HepG2 (cell line): ENCODE results near the gene ANKRD65. TPM values are rescaled to one million over a fixed set of nuclear protein-coding genes. Genes with fewer than 3 reads are reported as not detected.

ENCODE experiments used
- BCL6 ChIP-seq: IDR thresholded peaks from 2 replicates; pipeline ENCODE4 v1.6.1; 2016; ENCODE audit warnings: missing genetic modification reagents, missing compliant biosample characterization
- DR1 ChIP-seq: sonication (generic); formaldehyde crosslinking; IDR thresholded peaks from 2 replicates; pipeline ENCODE4 v1.8.0; 2021; ENCODE audit warnings: mild to moderate bottlenecking, missing genetic modification reagents, inconsistent platforms
- EED ChIP-seq: sonication (generic); formaldehyde crosslinking; IDR thresholded peaks from 2 replicates; pipeline ENCODE4 v1.5.0; 2020; ENCODE audit warnings: mild to moderate bottlenecking, missing genetic modification reagents
- IRF2 ChIP-seq: IDR thresholded peaks from 2 replicates; pipeline ENCODE4 v1.6.1; 2018; ENCODE audit warnings: missing genetic modification reagents, missing compliant biosample characterization
- IRX3 ChIP-seq: sonication (generic); formaldehyde crosslinking; IDR thresholded peaks from 2 replicates; pipeline ENCODE4 v1.8.1; 2023; ENCODE audit warnings: mild to moderate bottlenecking, low read depth, missing genetic modification reagents, borderline replicate concordance
- KMT2A ChIP-seq: sonication (generic); formaldehyde crosslinking; IDR thresholded peaks from 2 replicates; pipeline ENCODE4 v1.4.0; 2020; ENCODE audit warnings: missing genetic modification reagents
- MIER2 ChIP-seq: IDR thresholded peaks from 2 replicates; pipeline ENCODE4 v1.6.1; 2016; ENCODE audit warnings: missing biosample characterization, missing genetic modification reagents
- PCBP1 ChIP-seq: fragments of 200-400 bp; formaldehyde crosslinking; IDR thresholded peaks from 2 replicates; pipeline ENCODE4 v1.6.1; 2017; ENCODE audit warnings: mild to moderate bottlenecking, low read depth, low read length, borderline replicate concordance
- ZFP36L1 ChIP-seq: sonication (generic); formaldehyde crosslinking; IDR thresholded peaks from 2 replicates; pipeline ENCODE4 v1.8.0; 2022; ENCODE audit warnings: mild to moderate bottlenecking, missing genetic modification reagents, moderate library complexity
- ZNF124 ChIP-seq: sonication (generic); formaldehyde crosslinking; IDR thresholded peaks from 2 replicates; pipeline ENCODE4 v1.4.0; 2020; ENCODE audit warnings: missing genetic modification reagents
- ZNF441 ChIP-seq: sonication (generic); formaldehyde crosslinking; IDR thresholded peaks from 2 replicates; pipeline ENCODE4 v1.7.0; 2021; ENCODE audit warnings: missing genetic modification reagents, borderline replicate concordance
- ZNF530 ChIP-seq: sonication (generic); formaldehyde crosslinking; IDR thresholded peaks from 2 replicates; pipeline ENCODE4 v1.5.0; 2020; ENCODE audit warnings: low read depth, mild to moderate bottlenecking, missing genetic modification reagents
- ZNF556 ChIP-seq: sonication (generic); formaldehyde crosslinking; IDR thresholded peaks from 2 replicates; pipeline ENCODE4 v1.4.0; 2020; ENCODE audit warnings: mild to moderate bottlenecking, missing genetic modification reagents, borderline replicate concordance
- ZNF644 ChIP-seq: IDR thresholded peaks from 2 replicates; pipeline ENCODE4 v1.6.1; 2016; ENCODE audit warnings: low read depth
- ZNF713 ChIP-seq: sonication (generic); formaldehyde crosslinking; IDR thresholded peaks from 2 replicates; pipeline ENCODE4 v1.4.0; 2020; ENCODE audit warnings: mild to moderate bottlenecking, missing genetic modification reagents
- ZSCAN20 ChIP-seq: sonication (generic); formaldehyde crosslinking; IDR thresholded peaks from 2 replicates; pipeline ENCODE4 v1.4.0; 2020; ENCODE audit warnings: missing genetic modification reagents, mild to moderate bottlenecking, borderline replicate concordance
- polyA plus RNA-seq, 8 experiments: library from polyadenylated mRNA; depleted of rRNA in 3 of 8; stranded (reverse) in 7 of 8; unstranded in 1 of 8; fragments of >200 nt; fragmentation: Illumina TruSeq in 4 of 8; extraction: Trizol in 4 of 8; gene quantifications; 2 replicates each; pipeline versions ENCODE4 v1.2.1 to v1.2.3, GENCODE V29; 2011 to 2016; ENCODE audit warnings: low read depth in 4 of 8, missing spikeins in 1 of 8, mixed read lengths in 1 of 8; ENCODE audit not compliant: insufficient read depth in 1 of 8
- total RNA-seq, 5 experiments: library from RNA; depleted of rRNA; stranded (reverse); fragments of >200 nt; fragmentation: Illumina TruSeq; extraction: Trizol; gene quantifications; 2 replicates each; pipeline ENCODE4 v1.2.3, GENCODE V29; 2016; ENCODE audit warnings: low read depth in 1 of 5
- TF ChIP-seq, protein P1 (sequence below): sonication (generic); formaldehyde crosslinking; IDR thresholded peaks from 2 replicates; pipeline ENCODE4 v1.4.0; 2020; ENCODE audit warnings: missing genetic modification reagents
- TF ChIP-seq, protein P2 (sequence below): sonication (generic); formaldehyde crosslinking; IDR thresholded peaks from 2 replicates; pipeline ENCODE4 v1.4.0; 2020; ENCODE audit warnings: low read depth, mild to moderate bottlenecking, missing genetic modification reagents
- TF ChIP-seq, protein P3 (sequence below): sonication (generic); formaldehyde crosslinking; IDR thresholded peaks from 2 replicates; pipeline ENCODE4 v1.5.0; 2020; ENCODE audit warnings: mild to moderate bottlenecking, missing genetic modification reagents
- TF ChIP-seq, protein P4 (sequence below): sonication (generic); formaldehyde crosslinking; IDR thresholded peaks from 2 replicates; pipeline ENCODE4 v1.8.1; 2023; ENCODE audit warnings: missing genetic modification reagents, mild to moderate bottlenecking, borderline replicate concordance
- TF ChIP-seq, protein P5 (sequence below): sonication (generic); formaldehyde crosslinking; IDR thresholded peaks from 2 replicates; pipeline ENCODE4 v1.8.1; 2023; ENCODE audit warnings: mild to moderate bottlenecking, missing genetic modification reagents

ANKRD65 gene
- total and polyA plus RNA-seq, 2 of the 13 experiments (the other 11 are each of a cell fraction or from before 2014, with no cell fraction given): 12.1 to 30.1 TPM

DNA sequence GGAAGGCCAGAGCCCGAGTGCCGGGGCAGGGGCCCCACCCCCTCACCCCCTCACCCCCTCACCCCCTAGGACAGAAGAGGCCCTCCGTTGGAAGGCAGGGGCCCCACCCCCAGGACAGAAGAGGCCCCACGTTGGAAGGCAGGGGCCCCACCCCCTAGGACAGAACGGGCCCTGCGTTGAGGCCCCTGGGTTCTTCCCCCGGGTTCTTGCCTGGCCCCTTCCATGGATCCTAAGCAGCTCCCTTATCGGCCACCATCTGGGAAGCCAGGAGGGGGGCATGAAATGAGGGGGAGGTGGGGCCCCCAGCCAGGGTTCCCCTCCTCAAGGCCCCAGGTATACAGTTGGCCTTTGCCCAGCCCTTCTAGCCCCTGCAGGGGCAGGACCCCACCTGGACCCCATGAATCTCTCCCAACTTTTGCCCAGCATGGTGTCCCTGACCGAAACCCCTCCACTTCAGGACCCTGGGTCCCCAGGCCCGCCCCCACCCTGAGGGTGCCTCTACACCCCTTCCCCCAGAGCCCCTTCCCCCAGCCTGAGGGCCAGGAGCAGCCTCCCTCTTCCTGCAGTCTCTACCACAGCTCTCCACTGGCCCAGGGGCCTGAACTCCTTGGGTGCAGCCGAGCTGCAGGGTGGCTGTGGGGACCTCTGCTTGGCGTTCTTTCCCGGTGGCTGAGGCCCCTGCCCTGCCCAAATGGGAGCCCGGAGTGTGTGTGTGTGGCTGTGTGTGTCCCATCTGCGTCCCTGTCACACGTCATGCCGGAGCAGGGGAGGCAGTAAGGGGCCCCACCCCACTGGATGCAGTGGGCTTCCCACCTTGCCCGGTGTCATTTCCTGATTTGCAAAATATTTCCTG, 10.1 kb upstream of the ANKRD65 start (continued):
- TF ChIP-seq PCBP1 (peak; percentile 45; the same call in 1 of the 2 replicates), ZNF124 (CRISPR knock-in tag) (no peak), IRF2 (CRISPR knock-in tag) (peak; percentile 1; the same call in 1 of the 2 replicates), ZNF441 (CRISPR knock-in tag) (no peak), MIER2 (no peak), ZNF556 (no peak; the same call in 1 of the 2 replicates), DR1 (CRISPR knock-in tag) (no peak), ZNF530 (CRISPR knock-in tag) (no peak), KMT2A (CRISPR knock-in tag) (no peak), ZSCAN20 (no peak), ZNF713 (CRISPR knock-in tag) (0 out of 2 replicates have a peak, but pooled peaks have one; percentile 10), EED (CRISPR knock-in tag) (0 out of 2 replicates have a peak, but pooled peaks have one; percentile 64), BCL6 (CRISPR knock-in tag) (no peak), ZFP36L1 (CRISPR knock-in tag) (no peak), IRX3 (CRISPR knock-in tag) (no peak), ZNF644 (CRISPR knock-in tag) (no peak)
- TF ChIP-seq, protein P1, sequence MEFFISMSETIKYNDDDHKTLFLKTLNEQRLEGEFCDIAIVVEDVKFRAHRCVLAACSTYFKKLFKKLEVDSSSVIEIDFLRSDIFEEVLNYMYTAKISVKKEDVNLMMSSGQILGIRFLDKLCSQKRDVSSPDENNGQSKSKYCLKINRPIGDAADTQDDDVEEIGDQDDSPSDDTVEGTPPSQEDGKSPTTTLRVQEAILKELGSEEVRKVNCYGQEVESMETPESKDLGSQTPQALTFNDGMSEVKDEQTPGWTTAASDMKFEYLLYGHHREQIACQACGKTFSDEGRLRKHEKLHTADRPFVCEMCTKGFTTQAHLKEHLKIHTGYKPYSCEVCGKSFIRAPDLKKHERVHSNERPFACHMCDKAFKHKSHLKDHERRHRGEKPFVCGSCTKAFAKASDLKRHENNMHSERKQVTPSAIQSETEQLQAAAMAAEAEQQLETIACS (CRISPR knock-in tag): no peak
- TF ChIP-seq, protein P2, sequence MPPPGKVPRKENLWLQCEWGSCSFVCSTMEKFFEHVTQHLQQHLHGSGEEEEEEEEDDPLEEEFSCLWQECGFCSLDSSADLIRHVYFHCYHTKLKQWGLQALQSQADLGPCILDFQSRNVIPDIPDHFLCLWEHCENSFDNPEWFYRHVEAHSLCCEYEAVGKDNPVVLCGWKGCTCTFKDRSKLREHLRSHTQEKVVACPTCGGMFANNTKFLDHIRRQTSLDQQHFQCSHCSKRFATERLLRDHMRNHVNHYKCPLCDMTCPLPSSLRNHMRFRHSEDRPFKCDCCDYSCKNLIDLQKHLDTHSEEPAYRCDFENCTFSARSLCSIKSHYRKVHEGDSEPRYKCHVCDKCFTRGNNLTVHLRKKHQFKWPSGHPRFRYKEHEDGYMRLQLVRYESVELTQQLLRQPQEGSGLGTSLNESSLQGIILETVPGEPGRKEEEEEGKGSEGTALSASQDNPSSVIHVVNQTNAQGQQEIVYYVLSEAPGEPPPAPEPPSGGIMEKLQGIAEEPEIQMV (CRISPR knock-in tag): no peak
- TF ChIP-seq, protein P3, sequence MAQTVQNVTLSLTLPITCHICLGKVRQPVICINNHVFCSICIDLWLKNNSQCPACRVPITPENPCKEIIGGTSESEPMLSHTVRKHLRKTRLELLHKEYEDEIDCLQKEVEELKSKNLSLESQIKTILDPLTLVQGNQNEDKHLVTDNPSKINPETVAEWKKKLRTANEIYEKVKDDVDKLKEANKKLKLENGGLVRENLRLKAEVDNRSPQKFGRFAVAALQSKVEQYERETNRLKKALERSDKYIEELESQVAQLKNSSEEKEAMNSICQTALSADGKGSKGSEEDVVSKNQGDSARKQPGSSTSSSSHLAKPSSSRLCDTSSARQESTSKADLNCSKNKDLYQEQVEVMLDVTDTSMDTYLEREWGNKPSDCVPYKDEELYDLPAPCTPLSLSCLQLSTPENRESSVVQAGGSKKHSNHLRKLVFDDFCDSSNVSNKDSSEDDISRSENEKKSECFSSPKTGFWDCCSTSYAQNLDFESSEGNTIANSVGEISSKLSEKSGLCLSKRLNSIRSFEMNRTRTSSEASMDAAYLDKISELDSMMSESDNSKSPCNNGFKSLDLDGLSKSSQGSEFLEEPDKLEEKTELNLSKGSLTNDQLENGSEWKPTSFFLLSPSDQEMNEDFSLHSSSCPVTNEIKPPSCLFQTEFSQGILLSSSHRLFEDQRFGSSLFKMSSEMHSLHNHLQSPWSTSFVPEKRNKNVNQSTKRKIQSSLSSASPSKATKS (CRISPR knock-in tag): no peak
- TF ChIP-seq, protein P4, sequence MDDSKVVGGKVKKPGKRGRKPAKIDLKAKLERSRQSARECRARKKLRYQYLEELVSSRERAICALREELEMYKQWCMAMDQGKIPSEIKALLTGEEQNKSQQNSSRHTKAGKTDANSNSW (CRISPR knock-in tag): no peak
- TF ChIP-seq, protein P5, sequence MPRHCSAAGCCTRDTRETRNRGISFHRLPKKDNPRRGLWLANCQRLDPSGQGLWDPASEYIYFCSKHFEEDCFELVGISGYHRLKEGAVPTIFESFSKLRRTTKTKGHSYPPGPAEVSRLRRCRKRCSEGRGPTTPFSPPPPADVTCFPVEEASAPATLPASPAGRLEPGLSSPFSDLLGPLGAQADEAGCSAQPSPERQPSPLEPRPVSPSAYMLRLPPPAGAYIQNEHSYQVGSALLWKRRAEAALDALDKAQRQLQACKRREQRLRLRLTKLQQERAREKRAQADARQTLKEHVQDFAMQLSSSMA (CRISPR knock-in tag): no peak; the same call in 1 of the 2 replicates
